HEK293T (cell line): Measurements from ENCODE around the gene VWC2L.

Experiments
- ARNT ChIP-seq: fragments of 450-650 bp; IDR thresholded peaks from 2 replicates; pipeline ENCODE4 v1.6.1; 2017; ENCODE audit warnings: mild to moderate bottlenecking
- BHLHE40 ChIP-seq: fragments of 450-650 bp; IDR thresholded peaks from 2 replicates; pipeline ENCODE4 v1.6.1; 2016; ENCODE audit warnings: mild to moderate bottlenecking, moderate library complexity, borderline replicate concordance
- ELF4 ChIP-seq: fragments of 450-650 bp; IDR thresholded peaks from 2 replicates; pipeline ENCODE4 v1.6.1; 2017; ENCODE audit warnings: antibody characterized with exemption
- FOXA1 ChIP-seq: fragments of 450-650 bp; IDR thresholded peaks from 2 replicates; pipeline ENCODE4 v1.6.1; 2016; ENCODE audit warnings: mild to moderate bottlenecking
- FOXK2 ChIP-seq: fragments of 450-650 bp; IDR thresholded peaks from 2 replicates; pipeline ENCODE4 v1.6.1; 2016; ENCODE audit warnings: mild to moderate bottlenecking
- FOXM1 ChIP-seq: fragments of 450-650 bp; IDR thresholded peaks from 2 replicates; pipeline ENCODE4 v1.6.1; 2017; ENCODE audit warnings: mild to moderate bottlenecking, borderline replicate concordance
- HDGF ChIP-seq: fragments of 450-650 bp; IDR thresholded peaks from 2 replicates; pipeline ENCODE4 v1.6.1; 2017; ENCODE audit warnings: antibody characterized with exemption, borderline replicate concordance
- LEF1 ChIP-seq: fragments of 450-650 bp; IDR thresholded peaks from 2 replicates; pipeline ENCODE4 v1.6.1; 2017; ENCODE audit warnings: mild to moderate bottlenecking, borderline replicate concordance
- NFRKB ChIP-seq: fragments of 450-650 bp; IDR thresholded peaks from 2 replicates; pipeline ENCODE4 v1.6.1; 2016; ENCODE audit warnings: mild to moderate bottlenecking, moderate library complexity
- SP1 ChIP-seq: fragments of 450-650 bp; IDR thresholded peaks from 2 replicates; pipeline ENCODE4 v1.6.1; 2017
- SUZ12 ChIP-seq: fragments of 450-650 bp; IDR thresholded peaks from 2 replicates; pipeline ENCODE4 v1.6.1; 2016; ENCODE audit warnings: mild to moderate bottlenecking
- TARDBP ChIP-seq: fragments of 450-650 bp; IDR thresholded peaks from 2 replicates; pipeline ENCODE4 v1.6.1; 2016
- ZNF384 ChIP-seq: fragments of 450-650 bp; IDR thresholded peaks from 2 replicates; pipeline ENCODE4 v1.6.1; 2016

DNA sequence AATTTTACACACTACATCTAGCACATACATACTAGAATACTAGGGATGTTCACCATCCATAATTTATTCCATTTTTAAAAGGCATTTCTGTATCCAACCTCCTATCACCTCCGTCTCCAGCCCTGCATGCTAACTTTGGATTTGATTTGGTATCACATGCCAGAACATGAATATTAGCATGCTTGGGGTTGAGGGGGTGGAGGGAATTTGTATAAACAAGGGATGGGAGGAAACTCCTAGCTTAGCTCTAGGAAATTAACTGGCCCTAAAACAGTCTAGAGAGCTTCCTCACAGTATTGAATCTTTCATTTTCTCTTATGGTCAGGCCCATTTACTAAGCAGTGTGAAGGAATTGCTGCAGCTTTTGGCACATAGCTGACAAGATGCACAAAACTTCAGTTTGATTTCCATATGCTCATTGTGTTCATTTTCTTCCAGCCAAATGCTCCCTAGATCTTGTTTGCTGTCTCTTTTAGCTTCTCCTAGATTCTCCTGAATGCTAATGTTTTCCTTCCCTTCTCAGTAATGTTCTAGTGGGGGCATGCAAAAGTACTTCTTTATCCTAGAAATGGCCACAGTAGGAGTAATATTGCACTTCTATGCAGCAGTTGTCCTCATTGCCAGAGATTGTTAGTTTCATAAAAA lies 135.2 kb downstream of the VWC2L start:
- TF ChIP-seq TARDBP, result no peak
- no peak for TF ChIP-seq FOXK2
- TF ChIP-seq ELF4, result no peak
- TF ChIP-seq FOXM1, result no peak
- no peak for TF ChIP-seq SP1
- TF ChIP-seq FOXA1, result no peak
- TF ChIP-seq HDGF, result no peak
- TF ChIP-seq SUZ12, result no peak
- TF ChIP-seq LEF1, result no peak
- TF ChIP-seq ARNT, result no peak
- TF ChIP-seq NFRKB, result no peak
- TF ChIP-seq BHLHE40, result no peak
- no peak for TF ChIP-seq ZNF384
